Activated CD8-positive, alpha-beta memory T cell treated with anti-CD3 and anti-CD28 coated beads, Interleukin-2, amount 50 U/mL, for 1 hour (primary cell): ENCODE measurements around the gene SEH1L.
"Not testable (repeated sequence)": the region's sequence is repeated elsewhere in the genome, so short reads cannot be mapped to it uniquely, and the experiment has no call there.

Experiments used
- DNase-seq: peaks from one replicate; pipeline ENCODE4 v3.0.0-alpha.2; 2020; ENCODE audit errors: extremely low read depth

SEH1L gene

GRCh38 chr18:12995952-12996477 is 48.2 kb downstream of the SEH1L start:
- DNase-seq, result no peak

DNA sequence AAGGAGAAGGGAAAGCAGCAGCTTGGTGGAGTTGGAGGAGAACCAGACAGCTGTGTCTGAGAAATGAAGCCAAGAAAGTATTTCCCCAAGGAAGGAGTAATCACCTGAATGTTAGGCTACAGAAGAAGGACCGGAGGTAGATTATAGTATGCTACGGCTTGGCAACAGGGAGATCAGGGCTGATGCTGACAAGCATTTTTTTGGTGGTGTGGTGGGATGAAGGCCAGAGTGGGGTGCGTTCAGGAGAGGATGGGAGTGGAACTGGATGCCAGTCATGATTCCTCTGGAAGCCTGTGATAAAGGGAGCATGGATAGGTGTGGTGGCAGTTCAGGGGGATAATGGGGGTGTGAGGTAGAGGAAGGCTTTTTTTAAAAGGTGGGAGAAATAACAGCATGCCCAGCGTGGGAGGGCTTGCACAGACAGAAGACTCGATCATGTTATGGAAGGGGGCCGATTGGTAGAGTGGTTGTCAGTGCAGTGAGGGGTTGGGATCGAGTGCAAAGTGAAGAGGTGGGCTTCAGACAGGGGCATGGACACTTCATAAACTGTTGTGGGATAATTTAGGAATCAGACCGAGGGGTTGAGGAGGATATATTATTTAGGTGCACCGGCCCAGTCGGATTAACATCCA is 49.0 kb downstream of the SEH1L start:
- DNase-seq, result no peak

DNA sequence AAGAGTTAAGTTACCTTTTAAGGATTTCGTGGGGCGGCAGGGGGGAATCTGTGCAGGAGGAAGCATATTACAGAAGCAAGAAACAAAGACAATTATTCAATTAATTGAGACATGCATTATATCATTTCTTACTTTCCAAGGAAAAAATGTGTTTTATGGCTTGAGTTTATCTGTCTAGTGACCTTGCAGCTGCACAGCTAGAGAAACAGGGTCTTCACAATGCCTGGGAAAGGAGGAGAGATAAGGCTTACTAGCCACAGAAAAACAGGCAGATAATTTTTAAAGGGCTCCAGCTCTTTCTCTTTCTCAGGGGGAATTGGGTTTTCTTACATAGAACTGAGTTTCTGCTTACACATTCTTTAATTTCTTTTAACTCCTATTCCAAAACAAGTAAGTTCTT is 49.5 kb downstream of the SEH1L start:
- DNase-seq, result not testable (repeated sequence)

DNA sequence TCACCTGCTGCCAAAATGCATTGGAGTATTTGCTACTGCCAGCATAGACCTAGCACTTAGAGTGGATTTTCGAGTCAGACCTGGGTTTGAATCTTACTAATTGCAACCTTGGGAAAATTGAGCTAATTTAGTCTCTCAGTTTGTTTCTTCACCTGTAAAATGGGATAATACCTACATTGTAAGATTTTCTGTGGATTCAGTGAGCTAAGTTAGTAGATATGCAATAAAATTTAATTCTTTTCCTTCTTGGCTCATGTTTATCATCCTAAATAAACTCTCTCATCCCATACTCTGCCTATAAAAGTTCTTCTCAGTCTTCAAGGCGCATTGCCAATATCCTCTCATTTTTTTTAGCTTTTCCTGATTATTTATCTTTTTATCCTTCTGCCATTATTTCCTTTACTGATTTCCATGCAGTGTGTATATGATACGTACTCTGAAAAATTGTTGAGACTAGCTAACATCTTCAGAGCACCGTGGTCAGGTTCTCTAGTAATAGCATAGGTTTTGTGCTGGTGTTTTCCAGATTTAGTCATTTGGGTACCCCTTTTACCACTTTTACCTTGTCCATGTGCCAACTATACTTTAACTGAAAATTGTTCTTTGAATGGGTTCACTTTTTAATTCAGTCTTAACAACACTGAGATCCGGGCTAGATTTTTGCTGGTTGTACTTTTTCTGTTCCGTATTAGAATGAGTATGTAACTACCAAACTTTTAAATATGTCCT is 50.7 kb downstream of the SEH1L start:
- DNase-seq, result no peak

DNA sequence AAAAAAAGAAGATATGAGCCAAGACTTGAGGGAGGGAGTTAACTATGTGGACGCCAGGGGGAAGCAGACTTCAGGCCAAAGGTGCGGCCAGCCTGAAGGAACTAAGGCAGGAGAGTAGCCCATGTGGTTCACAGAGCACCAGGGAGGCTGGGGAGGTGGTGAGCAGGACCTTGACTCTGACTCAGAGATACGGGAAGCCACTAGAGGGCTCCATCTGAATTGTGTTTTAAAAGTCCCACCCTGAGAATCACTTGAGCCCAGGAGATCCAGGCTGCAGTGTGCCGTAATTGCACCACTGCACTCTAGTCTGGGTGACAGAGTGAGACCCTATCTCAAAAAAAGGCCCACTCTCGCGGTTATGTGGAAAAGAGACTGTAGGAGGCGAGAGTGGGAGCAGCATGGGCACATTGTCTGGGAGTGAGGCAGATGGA is 55.7 kb downstream of the SEH1L start:
- no peak for DNase-seq

- DNase-seq, result no peak
Measured at GRCh38 chr18:13004396-13004795, 56.6 kb downstream of the SEH1L start.

DNA sequence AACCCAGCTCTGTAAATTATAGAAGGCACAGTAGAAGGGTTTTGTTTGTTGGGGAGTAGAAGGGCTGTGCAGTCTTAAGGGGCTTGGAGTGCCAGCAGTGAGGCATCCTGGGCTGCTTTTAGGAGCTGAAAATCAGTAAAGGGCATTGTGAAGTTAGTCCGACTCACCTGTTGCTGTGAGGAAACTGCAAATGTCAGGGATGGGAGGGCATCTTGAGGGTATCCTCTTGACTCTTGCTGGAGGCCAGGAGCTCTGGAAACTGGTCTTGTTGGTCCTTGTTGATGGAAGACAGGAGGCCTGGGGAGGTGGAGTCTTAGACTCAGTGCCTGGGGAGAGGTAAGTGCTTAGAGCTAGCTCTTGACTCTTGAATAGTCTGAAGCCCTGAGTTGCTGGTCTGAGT is 57.5 kb downstream of the SEH1L start:
- no peak for DNase-seq

- no peak for DNase-seq
Measured at GRCh38 chr18:13006531-13007247, 58.9 kb downstream of the SEH1L start.

GRCh38 chr18:13007248-13007560 is 59.4 kb downstream of the SEH1L start:
- DNase-seq, result no peak

DNA sequence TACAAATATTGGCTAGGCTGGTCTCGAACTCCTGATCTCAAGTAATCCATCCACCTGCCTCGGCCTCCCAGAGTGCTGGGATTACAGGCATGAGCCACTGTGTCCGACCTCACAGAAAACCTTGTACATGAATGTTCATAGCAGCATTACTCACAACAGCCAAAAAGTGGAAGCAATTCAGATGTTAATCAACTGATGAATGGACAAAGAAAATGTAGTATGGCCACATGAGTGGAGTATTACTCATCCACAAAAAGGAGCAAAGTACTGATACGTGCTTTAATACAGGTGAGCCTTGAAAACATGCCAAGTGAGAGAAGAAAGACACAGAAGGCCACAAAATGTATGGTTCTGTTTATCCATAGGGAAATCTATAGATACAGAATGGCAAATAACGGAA is 63.9 kb downstream of the SEH1L start:
- no peak for DNase-seq

- DNase-seq, result no peak
Measured at GRCh38 chr18:13014232-13014631, 66.4 kb downstream of the SEH1L start.

DNA sequence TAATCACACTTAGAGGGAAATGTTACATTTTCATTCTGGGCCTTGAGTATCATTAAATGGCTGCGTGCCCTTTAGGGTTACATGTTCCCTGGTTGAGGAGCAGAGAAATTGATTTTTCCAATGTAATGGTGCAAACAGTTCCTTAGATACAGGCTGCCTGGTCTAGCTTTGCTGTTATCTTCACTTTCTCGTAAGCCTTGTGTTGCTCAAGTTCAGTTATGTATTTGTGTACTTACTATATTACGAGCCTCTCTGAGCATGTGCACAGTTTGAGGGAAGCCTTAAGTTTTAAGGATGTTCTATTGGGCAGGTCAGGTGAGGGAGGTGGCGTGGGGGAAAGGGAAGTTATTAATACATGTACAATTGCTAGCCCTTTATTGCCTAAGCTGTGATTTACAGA is 67.0 kb downstream of the SEH1L start:
- DNase-seq, result no peak

DNA sequence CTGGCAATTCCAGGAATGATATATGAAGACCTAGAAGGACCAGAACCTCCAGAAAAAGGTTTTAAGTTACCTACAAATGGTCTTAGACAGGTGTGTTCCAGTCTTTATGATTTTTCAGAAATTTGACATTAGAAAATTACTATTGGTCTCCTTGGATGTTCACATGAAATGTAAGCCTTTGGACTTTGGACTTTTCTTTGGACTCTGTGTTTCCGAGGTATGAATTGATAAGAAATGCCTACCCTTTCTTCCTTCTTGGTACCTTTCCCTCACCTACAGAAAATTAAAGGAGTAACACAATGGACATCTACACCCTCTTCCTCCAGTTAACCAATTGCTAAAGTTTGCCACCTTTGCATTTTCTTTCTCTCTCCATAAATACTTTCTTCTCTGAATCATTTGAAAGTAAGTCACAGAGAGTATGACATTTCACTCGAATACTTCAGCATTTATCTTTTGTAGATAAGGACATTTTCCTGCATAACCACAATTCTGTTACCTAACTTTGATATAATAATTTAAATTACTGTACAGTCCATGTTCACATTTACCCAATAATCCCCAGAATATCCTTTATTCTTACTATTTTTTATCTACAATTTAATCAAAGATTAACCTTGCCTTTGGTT is 69.5 kb downstream of the SEH1L start:
- DNase-seq, result no peak

DNA sequence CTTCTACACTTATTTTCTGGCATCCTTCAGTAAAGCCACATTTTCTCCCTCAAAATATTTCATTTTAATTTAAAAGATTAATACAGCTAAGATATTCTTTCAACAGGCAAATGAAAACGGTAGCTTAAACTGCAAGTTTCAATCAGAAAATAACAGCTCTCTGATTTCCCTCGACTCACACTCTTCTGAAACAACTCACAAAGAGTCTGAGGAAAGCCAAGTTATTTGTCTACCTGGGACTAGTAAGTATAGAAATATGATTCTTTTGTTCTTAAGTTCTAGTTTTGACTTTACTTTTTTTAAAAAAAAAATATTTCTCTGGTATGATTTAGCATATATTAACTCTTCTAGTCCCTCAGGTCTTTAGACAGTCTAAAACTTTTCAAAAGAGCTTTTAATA is 70.6 kb downstream of the SEH1L start:
- DNase-seq, result no peak

GRCh38 chr18:13019301-13019700 is 71.5 kb downstream of the SEH1L start:
- no peak for DNase-seq

DNA sequence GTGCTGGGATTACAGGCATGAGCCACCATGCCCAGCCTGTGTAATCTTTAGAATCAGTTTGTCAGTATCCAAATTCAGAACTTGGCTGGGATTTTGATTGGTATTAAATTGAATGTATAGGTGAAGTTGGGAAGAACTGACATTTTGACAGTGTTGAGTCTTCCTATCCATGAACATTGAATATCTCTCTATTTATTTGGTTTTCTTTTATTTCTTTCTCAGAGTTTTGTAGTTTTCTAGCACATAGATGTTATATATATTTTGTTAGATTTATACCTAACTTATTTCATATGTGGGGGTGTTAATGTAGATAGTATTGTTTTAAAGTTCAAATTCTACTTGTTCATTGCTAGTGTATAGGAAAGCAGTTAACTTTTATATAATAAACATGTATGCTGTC is 74.8 kb downstream of the SEH1L start:
- no peak for DNase-seq

GRCh38 chr18:13025233-13025632 is 77.4 kb downstream of the SEH1L start:
- no peak for DNase-seq

DNA sequence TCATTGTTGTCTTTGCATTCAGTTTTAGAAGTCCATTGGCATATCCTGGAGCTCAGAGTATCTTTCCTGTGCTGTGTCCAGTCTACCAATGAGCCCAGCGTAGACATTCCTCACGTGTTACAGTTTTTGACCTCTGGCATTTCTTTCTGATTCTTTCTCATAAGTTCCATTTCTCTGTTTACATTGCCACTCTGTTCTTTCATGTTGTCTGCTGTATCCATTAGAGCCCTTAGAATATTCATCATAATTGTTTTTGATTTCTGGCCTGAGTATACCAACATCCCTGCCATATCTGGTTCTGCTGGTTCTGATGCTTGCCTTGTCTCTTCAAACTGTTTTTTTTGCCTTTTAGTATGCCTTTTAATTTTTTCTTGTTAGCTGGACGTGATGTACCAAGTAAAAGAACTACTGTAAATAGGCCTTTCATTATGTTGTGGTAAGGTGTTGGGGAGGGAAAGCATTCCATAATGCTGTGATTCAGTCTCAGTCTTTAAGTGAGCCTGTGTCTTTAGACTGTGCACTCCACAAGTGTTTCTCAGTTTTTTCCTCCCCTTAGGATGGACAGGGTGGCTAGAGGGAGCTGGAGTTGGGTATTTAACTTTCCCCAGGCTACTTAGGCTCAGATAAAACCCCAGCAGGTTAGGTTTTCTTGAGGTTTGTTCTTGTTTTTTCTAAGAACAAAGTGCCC is 78.9 kb downstream of the SEH1L start:
- DNase-seq, result no peak

GRCh38 chr18:13028869-13029268 is 81.1 kb downstream of the SEH1L start:
- no peak for DNase-seq

- DNase-seq, result no peak
Measured at GRCh38 chr18:13032173-13032572, 84.4 kb downstream of the SEH1L start.

GRCh38 chr18:13035249-13035914 is 87.6 kb downstream of the SEH1L start:
- DNase-seq, result no peak
